HEK293 (cell line): ENCODE measurements around the gene ENHO.
A peak's percentile ranks its signal among the peaks of the same experiment; 100 is the strongest.

Experiments used
- CTCF ChIA-PET: fragments of 350-600 bp; formaldehyde crosslinking; extraction: SDS; loops from one replicate; lab custom pipeline; 2021; ENCODE audit warnings: antibody characterized with exemption; lab: Yijun Ruan, JAX
- POLR2A ChIA-PET: fragments of 300-600 bp; formaldehyde crosslinking; extraction: SDS; loops from one replicate; lab custom pipeline; 2020; ENCODE audit warnings: antibody characterized with exemption, inconsistent platforms; lab: Yijun Ruan, JAX
- H3K27ac ChIP-seq: fragments of 200-500 bp; sonication (Bioruptor generic); 2 replicates; pipeline ENCODE4 v1.5.1; 2014; ENCODE audit warnings: low read depth, low read length, control low read depth, inconsistent platforms; ENCODE audit errors: extremely low read depth
- H3K36me3 ChIP-seq, 2 experiments: fragments of 200-500 bp in 1 of 2; sonication (Bioruptor generic) in 1 of 2; 1 replicate in 1 of 2; 2 replicates in 1 of 2; pipeline ENCODE4 v1.5.1; 2014 to 2017; ENCODE audit warnings: inconsistent platforms in 2 of 2, low read length in 2 of 2; ENCODE audit not compliant: control insufficient read depth in 2 of 2, insufficient read depth in 1 of 2
- H3K4me1 ChIP-seq: fragments of 200-500 bp; sonication (Bioruptor generic); 2 replicates; pipeline ENCODE4 v1.5.1; 2014; ENCODE audit warnings: mild to moderate bottlenecking, low read length, inconsistent platforms; ENCODE audit not compliant: control insufficient read depth, insufficient read depth
- H3K4me3 ChIP-seq: 2 replicates; pipeline ENCODE4 v1.5.1; 2011; ENCODE audit warnings: low read depth, mild to moderate bottlenecking, control low read depth, low read length, moderate library complexity
- H3K9me3 ChIP-seq: fragments of 200-500 bp; sonication (Bioruptor generic); 2 replicates; pipeline ENCODE4 v1.5.1; 2014; ENCODE audit warnings: low read depth, low read length, inconsistent platforms; ENCODE audit not compliant: control insufficient read depth, insufficient read depth
- CTCF ChIP-seq: fragments of 450-650 bp; formaldehyde crosslinking; IDR thresholded peaks from 2 replicates; pipeline ENCODE4 v1.5.1; 2016; ENCODE audit warnings: missing biosample characterization, missing genetic modification characterization
- GLI4 ChIP-seq: fragments of 450-650 bp; formaldehyde crosslinking; IDR thresholded peaks from 2 replicates; pipeline ENCODE4 v1.5.1; 2016; ENCODE audit warnings: missing biosample characterization, missing genetic modification characterization
- GLIS1 ChIP-seq: fragments of 450-650 bp; formaldehyde crosslinking; IDR thresholded peaks from 2 replicates; pipeline ENCODE4 v1.5.1; 2016; ENCODE audit warnings: missing biosample characterization, missing genetic modification characterization
- HOXA7 ChIP-seq: sonication (generic); formaldehyde crosslinking; IDR thresholded peaks from 2 replicates; pipeline ENCODE4 v1.8.1; 2022; ENCODE audit warnings: missing genetic modification reagents, borderline replicate concordance
- HOXD13 ChIP-seq: sonication (generic); formaldehyde crosslinking; IDR thresholded peaks from 2 replicates; pipeline ENCODE4 v1.8.0; 2022; ENCODE audit warnings: missing genetic modification reagents, borderline replicate concordance
- KLF16 ChIP-seq: fragments of 450-650 bp; formaldehyde crosslinking; IDR thresholded peaks from 2 replicates; pipeline ENCODE4 v1.5.1; 2017; ENCODE audit warnings: missing biosample characterization, missing genetic modification characterization
- OSR2 ChIP-seq: fragments of 450-650 bp; formaldehyde crosslinking; IDR thresholded peaks from 2 replicates; pipeline ENCODE4 v1.5.1; 2016; ENCODE audit warnings: missing biosample characterization, missing genetic modification characterization
- SP3 ChIP-seq: fragments of 450-650 bp; formaldehyde crosslinking; IDR thresholded peaks from 2 replicates; pipeline ENCODE4 v1.5.1; 2016; ENCODE audit warnings: missing biosample characterization, missing genetic modification characterization
- YY1 ChIP-seq: fragments of 450-650 bp; formaldehyde crosslinking; IDR thresholded peaks from 2 replicates; pipeline ENCODE4 v1.5.1; 2018; ENCODE audit warnings: missing biosample characterization, missing genetic modification characterization
- ZFHX2 ChIP-seq: fragments of 450-650 bp; formaldehyde crosslinking; conservative IDR thresholded peaks from 2 replicates; pipeline ENCODE4 v1.5.1; 2016; ENCODE audit warnings: missing biosample characterization, missing genetic modification characterization
- ZIC2 ChIP-seq: fragments of 450-650 bp; formaldehyde crosslinking; IDR thresholded peaks from 2 replicates; pipeline ENCODE4 v1.5.1; 2016; ENCODE audit warnings: missing biosample characterization, missing genetic modification characterization
- ZNF223 ChIP-seq: fragments of 450-650 bp; formaldehyde crosslinking; IDR thresholded peaks from 2 replicates; pipeline ENCODE4 v1.5.1; 2016; ENCODE audit warnings: missing biosample characterization, missing genetic modification characterization
- ZNF394 ChIP-seq: fragments of 450-650 bp; formaldehyde crosslinking; IDR thresholded peaks from 2 replicates; pipeline ENCODE4 v1.5.1; 2016; ENCODE audit warnings: missing biosample characterization, missing genetic modification characterization, mild to moderate bottlenecking, moderate library complexity, borderline replicate concordance
- ZNF398 ChIP-seq: fragments of 450-650 bp; formaldehyde crosslinking; IDR thresholded peaks from 2 replicates; pipeline ENCODE4 v1.5.1; 2017; ENCODE audit warnings: missing biosample characterization, missing genetic modification characterization
- ZNF433 ChIP-seq: fragments of 450-650 bp; formaldehyde crosslinking; IDR thresholded peaks from 2 replicates; pipeline ENCODE4 v1.5.1; 2016; ENCODE audit warnings: missing biosample characterization, missing genetic modification characterization, low read depth
- ZNF488 ChIP-seq: fragments of 450-650 bp; formaldehyde crosslinking; IDR thresholded peaks from 2 replicates; pipeline ENCODE4 v1.5.1; 2016; ENCODE audit warnings: missing biosample characterization, missing genetic modification characterization
- ZNF600 ChIP-seq: fragments of 450-650 bp; formaldehyde crosslinking; IDR thresholded peaks from 2 replicates; pipeline ENCODE4 v1.5.1; 2016; ENCODE audit warnings: missing biosample characterization, missing genetic modification characterization
- ZNF76 ChIP-seq: fragments of 450-650 bp; formaldehyde crosslinking; IDR thresholded peaks from 2 replicates; pipeline ENCODE4; 2016; ENCODE audit warnings: low read depth, missing biosample characterization, missing genetic modification characterization, borderline replicate concordance

Gene ENHO

GRCh38 chr9:34505370-34506120 lies 17.2 kb downstream of the ENHO start:
- H3K4me1 ChIP-seq: no peaks in the 10 kb centered on the region
- H3K36me3 ChIP-seq: no peaks in the 10 kb centered on the region
- TF ChIP-seq OSR2 (tag by site-specific recombination) (0 out of 2 replicates have a peak, but pooled peaks have one; percentile 12), GLIS1 (tag by site-specific recombination) (peak; percentile 82), ZNF394 (tag by site-specific recombination) (no peak), KLF16 (tag by site-specific recombination) (peak; percentile 31; the same call in 1 of the 2 replicates)
- no peak overlapping the region for H3K27ac ChIP-seq
- POLR2A ChIA-PET: no interaction called here
- H3K4me3 ChIP-seq: no peak overlapping the region
- H3K9me3 ChIP-seq: no peaks in the 10 kb centered on the region
- CTCF ChIA-PET: interaction anchor here (0.9 to 11.0 kb wide), 6 partner anchors 14 to 102 kb away, joined by 3 to 132 read pairs (median 9); no protein-coding TSS in a partner anchor

- Histone ChIP-seq H3K36me3 (no peaks in the 10 kb centered on the region), H3K9me3 (no peaks in the 10 kb centered on the region), H3K27ac (no peak overlapping the region), H3K4me1 (no peaks in the 10 kb centered on the region), H3K4me3 (no peak overlapping the region)
- ChIA-PET CTCF (interaction anchor here (0.6 to 11.0 kb wide), 16 partner anchors 11 to 536 kb away, joined by 3 to 132 read pairs (median 4); no protein-coding TSS in a partner anchor), POLR2A (interaction anchor here (1.2 kb wide), 1 partner anchor 126 kb away, joined by 4 read pairs; the partner anchor contains the start of gene MYORG)
- TF ChIP-seq ZNF433 (tag by site-specific recombination): no peak
- no peak for TF ChIP-seq HOXA7
- TF ChIP-seq SP3 (tag by site-specific recombination): no peak
- no peak for TF ChIP-seq ZNF223 (tag by site-specific recombination)
- TF ChIP-seq GLI4 (tag by site-specific recombination): no peak
- TF ChIP-seq YY1 (tag by site-specific recombination): no peak
- TF ChIP-seq OSR2 (tag by site-specific recombination): no peak
- TF ChIP-seq ZIC2 (tag by site-specific recombination): no peak
- no peak for TF ChIP-seq HOXD13 (CRISPR knock-in tag)
- TF ChIP-seq ZNF600 (tag by site-specific recombination): no peak
- no peak for TF ChIP-seq ZNF398
- TF ChIP-seq ZFHX2 (tag by site-specific recombination): no peak
- TF ChIP-seq CTCF (tag by site-specific recombination): no peak
- no peak for TF ChIP-seq ZNF76 (tag by site-specific recombination)
- no peak for TF ChIP-seq ZNF488 (tag by site-specific recombination)
Observed at GRCh38 chr9:34503406-34503805, 19.4 kb downstream of the ENHO start.
